Islet precursor cell (in vitro differentiated cells): ENCODE results near the gene HEG1.
A peak's percentile ranks its signal among the peaks of the same experiment; 100 is the strongest.
"Not testable (repeated sequence)": the region's sequence is repeated elsewhere in the genome, so short reads cannot be mapped to it uniquely, and the experiment has no call there.

Experiments
- DNase-seq: peaks from one replicate; pipeline ENCODE4 v3.0.0-alpha.2; 2018

Gene HEG1

GRCh38 chr3:125055913-125056745 lies at the start of gene HEG1:
Gene HEG1 (minus strand): TSS chr3:125055997. CDS start chr3:125055890, 107 bp downstream.
- peak; percentile 95 for DNase-seq

GRCh38 chr3:125105116-125105515 lies 49.3 kb upstream of the HEG1 start:
- DNase-seq: no peak

GRCh38 chr3:125104639-125105038 lies 48.8 kb upstream of the HEG1 start:
- no peak for DNase-seq

GRCh38 chr3:125103406-125103805 lies 47.6 kb upstream of the HEG1 start:
- DNase-seq: no peak

- no peak for DNase-seq
These were observed 46.7 kb upstream of the HEG1 start for GRCh38 chr3:125102470-125102869.

GRCh38 chr3:125098611-125099291 lies 43.0 kb upstream of the HEG1 start:
- DNase-seq: no peak

GRCh38 chr3:125090649-125091048 lies 34.9 kb upstream of the HEG1 start:
- DNase-seq: no peak

- DNase-seq: no peak
These were observed 32.1 kb upstream of the HEG1 start for GRCh38 chr3:125087768-125088391.

GRCh38 chr3:125085166-125085565 lies 29.4 kb upstream of the HEG1 start:
- no peak for DNase-seq

GRCh38 chr3:125083776-125084175 lies 28.0 kb upstream of the HEG1 start:
- no peak for DNase-seq

- not testable (repeated sequence) for DNase-seq
These were observed 26.5 kb upstream of the HEG1 start for GRCh38 chr3:125082339-125082738.

- no peak for DNase-seq
These were observed 24.3 kb upstream of the HEG1 start for GRCh38 chr3:125080077-125080476.

GRCh38 chr3:125079675-125080045 lies 23.9 kb upstream of the HEG1 start:
- no peak for DNase-seq

- DNase-seq: no peak
These were observed 23.3 kb upstream of the HEG1 start for GRCh38 chr3:125078951-125079674.

- DNase-seq: no peak
These were observed 22.1 kb upstream of the HEG1 start for GRCh38 chr3:125077864-125078263.

GRCh38 chr3:125076464-125076863 lies 20.7 kb upstream of the HEG1 start:
- DNase-seq: no peak

- peak; percentile 77 for DNase-seq
These were observed 19.9 kb upstream of the HEG1 start for GRCh38 chr3:125075738-125076137.

GRCh38 chr3:125073390-125073905 lies 17.7 kb upstream of the HEG1 start:
- DNase-seq: no peak

- DNase-seq: no peak
These were observed 17.1 kb upstream of the HEG1 start for GRCh38 chr3:125072749-125073389.

- DNase-seq: no peak
These were observed 16.5 kb upstream of the HEG1 start for GRCh38 chr3:125072301-125072700.

GRCh38 chr3:125069968-125070745 lies 14.4 kb upstream of the HEG1 start:
- DNase-seq: no peak

- no peak for DNase-seq
These were observed 13.7 kb upstream of the HEG1 start for GRCh38 chr3:125069452-125069851.
